Brain microvascular endothelial cell (primary cell): ENCODE data around the gene CDADC1.

Experiments
- DNase-seq: peaks from one replicate; pipeline ENCODE4 v3.0.0-alpha.2; 2020
- H3K27ac ChIP-seq: fragments of 250-450 bp; sonication (Bioruptor Pico); 2 replicates; pipeline ENCODE4 v1.5.1; 2020; ENCODE audit warnings: mild to moderate bottlenecking, moderate library complexity
- H3K27me3 ChIP-seq: fragments of 250-450 bp; sonication (Bioruptor Pico); replicated peaks from 2 replicates; pipeline ENCODE4 v1.5.1; 2020; ENCODE audit warnings: mild to moderate bottlenecking
- H3K36me3 ChIP-seq: fragments of 250-450 bp; sonication (Bioruptor Pico); replicated peaks from 2 replicates; pipeline ENCODE4 v1.5.1; 2020; ENCODE audit warnings: mild to moderate bottlenecking
- H3K4me3 ChIP-seq: 2 replicates; pipeline ENCODE4 v1.5.1; 2011; ENCODE audit warnings: low read depth, mild to moderate bottlenecking, control low read depth, low read length, moderate library complexity
- CTCF ChIP-seq: IDR thresholded peaks from 2 replicates; pipeline ENCODE4 v1.5.1; 2011; ENCODE audit warnings: low read depth, mild to moderate bottlenecking, moderate library complexity, low read length, control low read depth, inconsistent platforms; ENCODE audit errors: missing control alignments
- in situ Hi-C: cut with HindIII; loops from 2 replicates; pipeline ENCODE4 v1.10.0; 2017; ENCODE audit warnings: low sequenced_read_pairs, low pct_ligation_motif_present

The CDADC1 gene

GRCh38 chr13:49302222-49302621, 54.5 kb downstream of the CDADC1 start:
- no peak overlapping the region for H3K27ac ChIP-seq
- no peak for TF ChIP-seq CTCF
- DNase-seq, result no peak
- no peaks in the 10 kb centered on the region for H3K27me3 ChIP-seq
- H3K4me3 ChIP-seq, result no peak overlapping the region
- no peaks in the 10 kb centered on the region for H3K36me3 ChIP-seq
- in situ Hi-C loops, result no loop called here

- no peak for TF ChIP-seq CTCF
- no peak overlapping the region for H3K27ac ChIP-seq
- no peaks in the 10 kb centered on the region for H3K36me3 ChIP-seq
- no peaks in the 10 kb centered on the region for H3K27me3 ChIP-seq
- no peak for DNase-seq
- no peak overlapping the region for H3K4me3 ChIP-seq
- in situ Hi-C loops, result no loop called here
These were observed 55.1 kb downstream of the CDADC1 start for GRCh38 chr13:49302817-49303216.

- H3K4me3 ChIP-seq, result no peak overlapping the region
- TF ChIP-seq CTCF, result no peak
- in situ Hi-C loops, result no loop called here
- no peaks in the 10 kb centered on the region for H3K36me3 ChIP-seq
- no peaks in the 10 kb centered on the region for H3K27me3 ChIP-seq
- no peak for DNase-seq
- H3K27ac ChIP-seq, result no peak overlapping the region
These were observed 56.0 kb downstream of the CDADC1 start for GRCh38 chr13:49303533-49304252.

GRCh38 chr13:49304356-49304755, 56.6 kb downstream of the CDADC1 start:
- no peak for TF ChIP-seq CTCF
- Histone ChIP-seq H3K27ac (no peak overlapping the region), H3K27me3 (no peaks in the 10 kb centered on the region), H3K4me3 (no peak overlapping the region), H3K36me3 (no peaks in the 10 kb centered on the region)
- no peak for DNase-seq
- in situ Hi-C loops, result no loop called here

- H3K4me3 ChIP-seq, result no peak overlapping the region
- H3K36me3 ChIP-seq, result no peaks in the 10 kb centered on the region
- H3K27me3 ChIP-seq, result no peaks in the 10 kb centered on the region
- H3K27ac ChIP-seq, result no peak overlapping the region
- DNase-seq, result no peak
- in situ Hi-C loops, result no loop called here
- no peak for TF ChIP-seq CTCF
These were observed 57.3 kb downstream of the CDADC1 start for GRCh38 chr13:49304763-49305700.
